SK-N-SH treated with all-trans-retinoic acid at 6 μM for 48 hours (cell line): ENCODE measurements around the gene ARFGAP3.

Experiments used
- ATAC-seq: fragments of 200-7000 bp; cut with Tn5 transposase; 3 replicates; pipeline ENCODE4 v1.9.1; 2020; ENCODE audit warnings: mild to moderate bottlenecking, moderate library complexity
- ARNTL ChIP-seq: fragments of 450-650 bp; formaldehyde crosslinking; IDR thresholded peaks from 2 replicates; pipeline ENCODE4 v1.5.0; 2020; ENCODE audit warnings: low read depth, mild to moderate bottlenecking, moderate library complexity, borderline replicate concordance
- BACH2 ChIP-seq: fragments of 250-450 bp; sonication (Bioruptor Pico); IDR thresholded peaks from 2 replicates; pipeline ENCODE4 v1.9.0; 2021; ENCODE audit warnings: mild to moderate bottlenecking, borderline replicate concordance
- CSDC2 ChIP-seq: fragments of 250-450 bp; sonication (Bioruptor Pico); IDR thresholded peaks from 2 replicates; pipeline ENCODE4 v1.5.0; 2020; ENCODE audit warnings: mild to moderate bottlenecking, moderate library complexity
- ESRRG ChIP-seq: fragments of 250-450 bp; sonication (Bioruptor Pico); IDR thresholded peaks from 2 replicates; pipeline ENCODE4 v1.6.1; 2021; ENCODE audit warnings: mild to moderate bottlenecking
- GLIS3 ChIP-seq: fragments of 250-450 bp; sonication (Bioruptor Pico); IDR thresholded peaks from 2 replicates; pipeline ENCODE4 v1.5.0; 2020; ENCODE audit warnings: mild to moderate bottlenecking, moderate library complexity
- ISL1 ChIP-seq: fragments of 250-450 bp; sonication (Bioruptor Pico); IDR thresholded peaks from 2 replicates; pipeline ENCODE4 v2.1.2; 2022; ENCODE audit warnings: mild to moderate bottlenecking, moderate library complexity
- OSR1 ChIP-seq: fragments of 250-450 bp; sonication (Bioruptor Pico); IDR thresholded peaks from 2 replicates; pipeline ENCODE4 v1.8.0; 2022; ENCODE audit warnings: moderate library complexity, mild to moderate bottlenecking, inconsistent platforms
- PPARA ChIP-seq: fragments of 250-450 bp; sonication (Bioruptor Pico); IDR thresholded peaks from 2 replicates; pipeline ENCODE4 v1.5.0; 2020; ENCODE audit warnings: mild to moderate bottlenecking, borderline replicate concordance
- RARB ChIP-seq: fragments of 250-450 bp; sonication (Bioruptor Pico); IDR thresholded peaks from 2 replicates; pipeline ENCODE4 v1.8.0; 2021; ENCODE audit warnings: mild to moderate bottlenecking, moderate library complexity
- SNAI2 ChIP-seq: fragments of 250-450 bp; sonication (Bioruptor Pico); IDR thresholded peaks from 2 replicates; pipeline ENCODE4 v1.5.0; 2020; ENCODE audit warnings: mild to moderate bottlenecking, moderate library complexity
- TCF4 ChIP-seq: fragments of 250-450 bp; sonication (Bioruptor Pico); IDR thresholded peaks from 2 replicates; pipeline ENCODE4 v1.8.0; 2021; ENCODE audit warnings: mild to moderate bottlenecking, moderate library complexity, borderline replicate concordance
- TOX ChIP-seq: fragments of 250-450 bp; sonication (Bioruptor Pico); IDR thresholded peaks from 2 replicates; pipeline ENCODE4 v1.8.0; 2021; ENCODE audit warnings: mild to moderate bottlenecking, moderate library complexity, borderline replicate concordance
- ZC3H10 ChIP-seq: fragments of 250-450 bp; sonication (Bioruptor Pico); IDR thresholded peaks from 2 replicates; pipeline ENCODE4 v1.5.1; 2021; ENCODE audit warnings: mild to moderate bottlenecking, moderate library complexity
- ZFP3 ChIP-seq: fragments of 250-450 bp; sonication (Bioruptor Pico); IDR thresholded peaks from 2 replicates; pipeline ENCODE4 v1.5.0; 2020; ENCODE audit warnings: mild to moderate bottlenecking, moderate library complexity
- ZFP30 ChIP-seq: fragments of 450-650 bp; formaldehyde crosslinking; IDR thresholded peaks from 2 replicates; pipeline ENCODE4 v1.5.0; 2022; ENCODE audit warnings: mild to moderate bottlenecking, moderate library complexity
- ZNF565 ChIP-seq: fragments of 450-650 bp; formaldehyde crosslinking; conservative IDR thresholded peaks from 2 replicates; pipeline ENCODE4 v1.5.0; 2020; ENCODE audit warnings: low read depth, mild to moderate bottlenecking, moderate library complexity
- ZNF70 ChIP-seq: fragments of 450-650 bp; formaldehyde crosslinking; IDR thresholded peaks from 2 replicates; pipeline ENCODE4 v1.5.0; 2020; ENCODE audit warnings: mild to moderate bottlenecking, moderate library complexity
- ZNF8 ChIP-seq: fragments of 450-650 bp; formaldehyde crosslinking; IDR thresholded peaks from 2 replicates; pipeline ENCODE4 v1.5.0; 2020; ENCODE audit warnings: mild to moderate bottlenecking, moderate library complexity
- TF ChIP-seq, protein P1 (sequence below): fragments of 250-450 bp; sonication (Bioruptor Pico); IDR thresholded peaks from 2 replicates; pipeline ENCODE4 v1.5.1; 2021; ENCODE audit warnings: mild to moderate bottlenecking, moderate library complexity
- TF ChIP-seq, protein P2 (sequence below): fragments of 250-450 bp; sonication (Bioruptor Pico); IDR thresholded peaks from 2 replicates; pipeline ENCODE4 v1.8.0; 2021; ENCODE audit warnings: low read depth, mild to moderate bottlenecking, moderate library complexity, borderline replicate concordance
- TF ChIP-seq, protein P3 (sequence below): fragments of 250-450 bp; sonication (Bioruptor Pico); IDR thresholded peaks from 2 replicates; pipeline ENCODE4 v1.8.0; 2020; ENCODE audit warnings: mild to moderate bottlenecking, moderate library complexity, borderline replicate concordance
- TF ChIP-seq, protein P4 (sequence below): fragments of 250-450 bp; sonication (Bioruptor Pico); IDR thresholded peaks from 2 replicates; pipeline ENCODE4 v1.5.1; 2020; ENCODE audit warnings: low read depth, mild to moderate bottlenecking, moderate library complexity

The ARFGAP3 gene

DNA sequence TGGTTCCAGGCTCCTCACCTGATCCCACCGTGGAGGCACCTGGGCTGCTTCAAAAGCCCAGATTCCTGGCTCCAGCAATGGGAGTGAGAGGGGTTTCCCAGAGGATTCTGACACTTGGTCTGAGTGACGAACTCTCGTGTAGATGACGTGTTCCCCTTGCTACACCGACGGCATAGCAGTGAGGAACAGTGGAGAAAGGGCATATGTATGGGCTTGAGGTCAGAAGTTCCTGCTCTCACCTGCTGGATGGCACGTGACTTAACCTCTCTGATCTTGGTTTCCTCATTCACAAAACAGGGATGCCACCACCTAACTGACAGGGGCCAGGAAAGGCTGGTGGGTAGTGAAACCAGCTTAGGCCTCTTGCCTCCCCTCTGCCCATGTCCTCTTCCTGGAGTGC is 30.0 kb upstream of the ARFGAP3 start:
- TF ChIP-seq BACH2 (CRISPR knock-in tag): no peak
- no peak for TF ChIP-seq GLIS3 (CRISPR knock-in tag)
- TF ChIP-seq ZNF565 (CRISPR knock-in tag): no peak
- TF ChIP-seq ZNF70 (CRISPR knock-in tag): no peak
- TF ChIP-seq, protein P1, sequence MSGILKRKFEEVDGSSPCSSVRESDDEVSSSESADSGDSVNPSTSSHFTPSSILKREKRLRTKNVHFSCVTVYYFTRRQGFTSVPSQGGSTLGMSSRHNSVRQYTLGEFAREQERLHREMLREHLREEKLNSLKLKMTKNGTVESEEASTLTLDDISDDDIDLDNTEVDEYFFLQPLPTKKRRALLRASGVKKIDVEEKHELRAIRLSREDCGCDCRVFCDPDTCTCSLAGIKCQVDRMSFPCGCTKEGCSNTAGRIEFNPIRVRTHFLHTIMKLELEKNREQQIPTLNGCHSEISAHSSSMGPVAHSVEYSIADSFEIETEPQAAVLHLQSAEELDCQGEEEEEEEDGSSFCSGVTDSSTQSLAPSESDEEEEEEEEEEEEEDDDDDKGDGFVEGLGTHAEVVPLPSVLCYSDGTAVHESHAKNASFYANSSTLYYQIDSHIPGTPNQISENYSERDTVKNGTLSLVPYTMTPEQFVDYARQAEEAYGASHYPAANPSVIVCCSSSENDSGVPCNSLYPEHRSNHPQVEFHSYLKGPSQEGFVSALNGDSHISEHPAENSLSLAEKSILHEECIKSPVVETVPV (CRISPR knock-in tag): no peak
- TF ChIP-seq SNAI2 (CRISPR knock-in tag): no peak
- no peak for TF ChIP-seq TOX
- TF ChIP-seq ZNF8 (CRISPR knock-in tag): no peak
- TF ChIP-seq ARNTL: no peak
- TF ChIP-seq, protein P2, sequence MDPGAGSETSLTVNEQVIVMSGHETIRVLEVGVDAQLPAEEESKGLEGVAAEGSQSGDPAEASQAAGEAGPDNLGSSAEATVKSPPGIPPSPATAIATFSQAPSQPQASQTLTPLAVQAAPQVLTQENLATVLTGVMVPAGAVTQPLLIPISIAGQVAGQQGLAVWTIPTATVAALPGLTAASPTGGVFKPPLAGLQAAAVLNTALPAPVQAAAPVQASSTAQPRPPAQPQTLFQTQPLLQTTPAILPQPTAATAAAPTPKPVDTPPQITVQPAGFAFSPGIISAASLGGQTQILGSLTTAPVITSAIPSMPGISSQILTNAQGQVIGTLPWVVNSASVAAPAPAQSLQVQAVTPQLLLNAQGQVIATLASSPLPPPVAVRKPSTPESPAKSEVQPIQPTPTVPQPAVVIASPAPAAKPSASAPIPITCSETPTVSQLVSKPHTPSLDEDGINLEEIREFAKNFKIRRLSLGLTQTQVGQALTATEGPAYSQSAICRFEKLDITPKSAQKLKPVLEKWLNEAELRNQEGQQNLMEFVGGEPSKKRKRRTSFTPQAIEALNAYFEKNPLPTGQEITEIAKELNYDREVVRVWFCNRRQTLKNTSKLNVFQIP: no peak
- no peak for TF ChIP-seq RARB (CRISPR knock-in tag)
- TF ChIP-seq OSR1: no peak
- TF ChIP-seq PPARA (CRISPR knock-in tag): no peak
- no peak for TF ChIP-seq ZC3H10
- TF ChIP-seq, protein P3, sequence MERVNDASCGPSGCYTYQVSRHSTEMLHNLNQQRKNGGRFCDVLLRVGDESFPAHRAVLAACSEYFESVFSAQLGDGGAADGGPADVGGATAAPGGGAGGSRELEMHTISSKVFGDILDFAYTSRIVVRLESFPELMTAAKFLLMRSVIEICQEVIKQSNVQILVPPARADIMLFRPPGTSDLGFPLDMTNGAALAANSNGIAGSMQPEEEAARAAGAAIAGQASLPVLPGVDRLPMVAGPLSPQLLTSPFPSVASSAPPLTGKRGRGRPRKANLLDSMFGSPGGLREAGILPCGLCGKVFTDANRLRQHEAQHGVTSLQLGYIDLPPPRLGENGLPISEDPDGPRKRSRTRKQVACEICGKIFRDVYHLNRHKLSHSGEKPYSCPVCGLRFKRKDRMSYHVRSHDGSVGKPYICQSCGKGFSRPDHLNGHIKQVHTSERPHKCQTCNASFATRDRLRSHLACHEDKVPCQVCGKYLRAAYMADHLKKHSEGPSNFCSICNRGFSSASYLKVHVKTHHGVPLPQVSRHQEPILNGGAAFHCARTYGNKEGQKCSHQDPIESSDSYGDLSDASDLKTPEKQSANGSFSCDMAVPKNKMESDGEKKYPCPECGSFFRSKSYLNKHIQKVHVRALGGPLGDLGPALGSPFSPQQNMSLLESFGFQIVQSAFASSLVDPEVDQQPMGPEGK: no peak
- no peak for TF ChIP-seq ZFP30 (CRISPR knock-in tag)
- TF ChIP-seq, protein P4, sequence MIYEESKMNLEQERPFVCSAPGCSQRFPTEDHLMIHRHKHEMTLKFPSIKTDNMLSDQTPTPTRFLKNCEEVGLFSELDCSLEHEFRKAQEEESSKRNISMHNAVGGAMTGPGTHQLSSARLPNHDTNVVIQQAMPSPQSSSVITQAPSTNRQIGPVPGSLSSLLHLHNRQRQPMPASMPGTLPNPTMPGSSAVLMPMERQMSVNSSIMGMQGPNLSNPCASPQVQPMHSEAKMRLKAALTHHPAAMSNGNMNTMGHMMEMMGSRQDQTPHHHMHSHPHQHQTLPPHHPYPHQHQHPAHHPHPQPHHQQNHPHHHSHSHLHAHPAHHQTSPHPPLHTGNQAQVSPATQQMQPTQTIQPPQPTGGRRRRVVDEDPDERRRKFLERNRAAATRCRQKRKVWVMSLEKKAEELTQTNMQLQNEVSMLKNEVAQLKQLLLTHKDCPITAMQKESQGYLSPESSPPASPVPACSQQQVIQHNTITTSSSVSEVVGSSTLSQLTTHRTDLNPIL: no peak
- no peak for TF ChIP-seq ISL1 (CRISPR knock-in tag)
- no peak for TF ChIP-seq TCF4
- ATAC-seq: no peak

DNA sequence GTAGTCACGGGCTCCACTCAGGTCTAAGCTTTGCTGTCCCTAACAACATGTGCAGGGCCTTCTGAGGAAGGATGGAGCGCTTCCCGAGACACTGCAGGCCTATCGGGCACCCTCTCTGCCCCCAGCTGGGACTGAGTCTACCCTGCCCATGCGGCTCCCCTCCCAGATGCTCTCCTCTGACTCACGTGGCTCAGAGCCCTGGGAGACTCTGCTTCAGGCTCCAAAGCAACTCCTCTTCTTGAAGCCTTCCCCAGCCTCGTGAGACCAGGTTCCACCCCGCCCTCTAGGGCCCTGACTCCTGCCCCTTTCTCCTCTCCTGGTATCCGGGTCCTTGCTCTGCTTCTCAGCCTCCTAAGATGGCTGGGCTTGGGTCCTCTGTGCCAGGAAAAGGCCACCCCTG is 28.4 kb upstream of the ARFGAP3 start:
- TF ChIP-seq CSDC2 (CRISPR knock-in tag) (no peak), SNAI2 (CRISPR knock-in tag) (no peak), ZFP3 (no peak), TCF4 (no peak), ZFP30 (CRISPR knock-in tag) (no peak), ZNF565 (CRISPR knock-in tag) (no peak), ESRRG (CRISPR knock-in tag) (no peak), ZC3H10 (no peak), TOX (no peak), RARB (CRISPR knock-in tag) (no peak), ZNF8 (CRISPR knock-in tag) (no peak)
- TF ChIP-seq, protein P1 (CRISPR knock-in tag): no peak
- TF ChIP-seq, all 23 proteins: peak for 0
- ATAC-seq: no peak

DNA sequence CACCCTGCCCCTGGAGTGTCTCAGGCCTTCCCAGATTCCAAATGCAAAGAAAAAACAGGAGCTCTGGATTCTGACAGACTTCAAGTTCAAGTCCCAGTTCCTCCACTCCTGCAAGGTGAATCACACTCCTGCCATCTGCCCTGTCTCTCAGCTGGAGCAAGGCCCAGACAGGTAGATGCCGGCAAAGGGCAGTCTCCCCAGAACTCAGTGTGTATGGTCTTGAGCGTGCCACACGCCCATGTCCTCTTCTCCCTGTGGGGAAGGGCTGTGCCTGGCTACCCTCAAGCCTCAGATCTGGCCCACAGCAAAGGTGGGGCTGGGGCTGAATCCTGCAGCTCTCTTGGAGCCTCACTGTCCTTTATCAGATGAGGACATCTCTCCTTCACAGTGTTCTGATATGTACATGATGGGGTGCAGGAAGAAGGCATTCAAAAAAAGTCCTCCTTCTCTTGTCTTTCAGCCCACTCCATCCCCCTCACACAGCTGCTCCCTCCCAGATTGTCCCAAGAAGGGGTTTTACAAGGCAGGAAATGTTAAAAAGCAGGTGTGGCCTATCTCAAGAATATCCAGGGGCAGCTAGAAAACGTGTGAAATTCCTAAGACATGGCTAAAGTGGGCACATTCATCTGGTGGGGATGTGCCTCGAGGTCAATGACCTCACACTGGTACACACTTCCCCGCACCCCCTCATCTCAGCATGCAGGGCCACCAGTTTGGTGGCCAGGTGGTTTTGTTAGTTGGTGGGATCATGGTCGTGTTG is 27.7 kb upstream of the ARFGAP3 start:
- ATAC-seq: no peak
- TF ChIP-seq ZNF8 (CRISPR knock-in tag) (no peak), ZNF70 (CRISPR knock-in tag) (no peak), PPARA (CRISPR knock-in tag) (no peak), GLIS3 (CRISPR knock-in tag) (no peak), SNAI2 (CRISPR knock-in tag) (no peak), TCF4 (no peak), ARNTL (no peak), TOX (no peak), OSR1 (no peak), CSDC2 (CRISPR knock-in tag) (no peak), ZNF565 (CRISPR knock-in tag) (no peak), RARB (CRISPR knock-in tag) (no peak), ZFP3 (no peak), ISL1 (CRISPR knock-in tag) (no peak)
- TF ChIP-seq, protein P4: no peak
- TF ChIP-seq, protein P1 (CRISPR knock-in tag): no peak
- TF ChIP-seq, protein P2: no peak
- TF ChIP-seq, all 23 proteins: peak for 0
